DMS153 treated with DMSO at 0.1 percent for 48 hours (cell line): ENCODE data around the gene CALR3.
"Not testable (repeated sequence)": the region's sequence is repeated elsewhere in the genome, so short reads cannot be mapped to it uniquely, and the experiment has no call there.

Source experiments
- DNase-seq: peaks from one replicate; lab custom pipeline; 2025; ENCODE audit not compliant: unreplicated experiment; lab: John Stamatoyannopoulos, UW

CALR3 gene, protein sequence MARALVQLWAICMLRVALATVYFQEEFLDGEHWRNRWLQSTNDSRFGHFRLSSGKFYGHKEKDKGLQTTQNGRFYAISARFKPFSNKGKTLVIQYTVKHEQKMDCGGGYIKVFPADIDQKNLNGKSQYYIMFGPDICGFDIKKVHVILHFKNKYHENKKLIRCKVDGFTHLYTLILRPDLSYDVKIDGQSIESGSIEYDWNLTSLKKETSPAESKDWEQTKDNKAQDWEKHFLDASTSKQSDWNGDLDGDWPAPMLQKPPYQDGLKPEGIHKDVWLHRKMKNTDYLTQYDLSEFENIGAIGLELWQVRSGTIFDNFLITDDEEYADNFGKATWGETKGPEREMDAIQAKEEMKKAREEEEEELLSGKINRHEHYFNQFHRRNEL

DNA sequence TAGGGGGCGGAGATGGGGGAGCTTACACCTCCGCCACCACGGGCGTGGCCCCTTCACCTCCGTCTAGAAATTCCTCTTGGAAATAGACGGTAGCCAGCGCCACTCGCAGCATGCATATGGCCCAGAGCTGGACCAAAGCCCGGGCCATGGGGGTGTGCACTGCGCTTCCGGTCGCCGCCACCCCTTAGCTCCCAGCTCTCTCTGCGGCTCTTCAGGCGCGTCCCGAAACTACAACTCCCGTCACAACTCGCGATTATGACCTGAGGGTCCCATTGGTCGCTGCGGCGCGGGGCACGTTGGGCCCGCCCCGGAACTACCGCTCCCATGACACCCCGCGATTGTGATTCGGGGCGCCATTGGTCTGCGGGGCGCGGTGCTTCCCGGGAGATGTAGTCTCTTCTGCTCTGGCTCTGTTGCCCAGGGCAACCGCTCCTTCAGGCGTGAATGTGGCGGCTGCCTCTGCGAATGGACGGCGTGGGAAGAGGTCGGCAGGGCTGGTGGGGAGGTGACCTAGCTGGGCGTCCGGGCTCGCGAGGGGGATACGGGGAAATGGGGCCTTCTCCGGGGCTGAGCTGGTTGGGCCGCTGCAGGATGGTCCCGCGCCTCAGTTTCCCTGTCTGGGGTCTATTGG lies at the start of gene CALR3, which contains the start of gene C19orf44:
Gene CALR3, minus strand, starts transcription at position 186 of the 631 bp plus-strand sequence. Its CDS starts 38 bp downstream, at position 148.
Gene C19orf44, plus strand, starts transcription at position 413 of the 631 bp plus-strand sequence. CDS start 4,399 bp downstream, outside the sequence.
- DNase-seq, result peak; percentile 96

DNA sequence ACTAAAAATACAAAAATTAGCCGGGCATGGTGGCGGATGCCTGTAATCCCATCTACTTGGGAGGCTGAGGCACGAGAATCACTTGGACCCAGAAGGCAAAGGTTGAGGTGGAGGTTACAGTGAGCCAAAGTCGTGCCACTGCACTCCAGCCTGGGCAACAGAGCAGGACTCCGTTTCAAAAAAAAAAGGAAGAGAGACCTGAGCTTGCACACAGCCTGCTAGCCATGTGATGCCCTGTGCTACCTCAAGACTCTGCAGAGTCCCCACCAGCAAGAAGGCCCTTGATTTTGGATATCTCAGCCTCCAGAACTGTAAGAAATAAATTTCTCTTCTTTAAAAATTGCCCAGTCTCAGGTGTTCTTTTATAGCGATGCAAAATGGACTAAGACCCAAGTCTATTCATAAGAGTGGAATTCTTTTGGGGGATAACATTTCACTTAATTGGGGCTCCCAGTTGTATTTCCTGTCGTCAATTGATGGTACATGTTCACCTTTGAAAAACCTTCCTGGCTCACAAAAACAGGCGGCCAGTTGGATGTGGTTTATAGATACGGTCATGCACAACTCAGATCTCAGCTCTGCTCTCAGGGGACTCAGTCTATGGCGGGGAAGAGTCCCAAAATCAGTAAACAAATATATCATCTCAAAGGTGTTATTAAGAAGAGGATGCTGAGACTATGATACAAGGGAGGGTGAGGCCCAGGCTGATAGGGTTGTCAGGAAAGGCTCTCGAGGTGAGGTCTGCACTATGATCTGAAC lies 48.7 kb upstream of the CALR3 start:
- no peak for DNase-seq

DNA sequence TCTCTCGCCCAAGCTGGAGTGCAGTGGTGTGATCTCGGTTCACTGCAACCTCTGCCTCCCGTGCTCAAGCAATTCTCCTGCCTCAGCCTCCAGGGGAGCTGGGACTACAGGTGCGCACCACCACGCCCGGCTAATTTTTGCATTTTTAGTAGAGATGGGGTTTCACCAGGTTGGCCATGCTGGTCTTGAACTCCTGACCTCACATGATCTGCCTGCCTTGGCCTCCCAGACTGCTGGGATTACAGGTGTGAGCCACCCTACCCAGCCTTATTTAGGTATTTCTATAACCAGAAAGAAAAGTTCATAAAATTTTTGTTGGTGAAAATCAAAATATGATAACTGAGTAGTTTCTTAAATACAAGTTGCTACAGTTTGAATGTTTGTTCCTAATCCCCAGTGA lies 47.8 kb upstream of the CALR3 start:
- not testable (repeated sequence) for DNase-seq

DNA sequence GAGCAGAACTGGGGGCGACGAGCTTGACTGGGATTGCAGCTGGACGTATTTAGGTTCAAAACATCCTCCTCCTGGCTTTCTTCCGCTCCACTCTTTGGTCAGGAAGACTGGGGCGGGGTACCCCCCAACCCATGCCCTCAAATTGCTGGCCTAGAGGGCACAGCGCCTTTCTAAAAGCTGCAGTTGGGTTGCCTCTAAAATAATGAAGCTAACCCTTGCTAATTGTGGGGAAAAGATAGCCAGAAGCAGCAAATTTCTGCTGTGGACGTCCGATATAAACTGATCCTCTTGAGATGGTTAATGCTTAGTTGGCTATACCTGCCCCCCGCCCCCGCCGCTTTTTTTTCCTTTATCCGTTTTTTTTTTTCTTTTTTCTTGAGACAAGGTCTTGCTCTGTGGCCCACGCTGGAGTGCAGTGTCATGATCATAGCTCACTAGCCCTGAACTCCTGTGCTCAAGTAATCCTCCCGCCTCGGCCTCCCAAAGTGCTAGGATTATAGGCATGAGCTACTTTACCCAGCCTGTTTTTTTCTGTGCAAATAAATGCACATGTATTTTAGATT lies 47.0 kb upstream of the CALR3 start:
- no peak for DNase-seq

DNA sequence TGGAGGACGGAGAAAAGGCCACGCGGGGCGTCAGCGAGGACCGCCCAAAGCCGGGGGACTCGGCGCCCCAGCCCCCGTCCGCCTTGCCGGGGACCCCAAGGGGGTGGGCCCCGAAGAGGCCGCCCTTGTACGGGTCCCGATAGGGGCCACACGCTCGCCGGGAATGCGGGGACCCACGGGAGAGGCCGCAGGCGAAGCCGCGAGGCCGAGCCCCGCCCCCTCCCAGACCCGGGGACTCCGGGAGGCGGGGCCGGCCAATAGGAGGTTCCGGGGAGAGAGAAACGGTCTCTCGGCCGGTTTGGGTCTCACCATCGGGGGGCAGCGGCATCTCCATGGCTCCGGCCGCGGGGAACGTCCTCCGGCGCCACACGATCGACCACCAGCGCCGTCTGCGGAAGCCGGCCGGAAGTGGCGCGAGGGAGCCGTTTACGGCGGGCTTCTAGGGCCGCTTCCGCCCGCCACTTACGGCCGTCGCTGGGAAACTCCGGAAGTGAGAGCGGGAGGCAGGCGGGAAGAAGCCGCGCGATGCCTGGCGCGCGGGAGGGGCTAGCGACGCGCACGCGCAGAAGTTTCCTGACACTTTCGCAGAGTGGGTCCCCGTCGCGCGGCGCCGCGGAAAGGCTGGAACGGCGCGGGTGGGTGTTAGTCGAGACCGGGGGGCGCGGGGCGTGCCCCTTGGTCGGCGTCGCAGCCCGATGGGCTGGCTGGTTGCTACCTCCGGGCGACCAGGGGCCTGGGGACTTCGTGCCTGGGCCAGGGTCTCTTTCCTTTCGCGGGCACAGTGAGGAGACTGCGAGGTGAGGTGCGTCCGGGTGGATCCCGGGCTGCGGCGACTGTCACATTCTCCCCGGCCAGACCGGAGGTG lies 46.3 kb upstream of the CALR3 start, which contains the start of gene CHERP:
Gene CHERP, minus strand, starts transcription at position 393 of the 865 bp plus-strand sequence. Its CDS starts 59 bp downstream, at position 334.
- peak; percentile 93 for DNase-seq

DNA sequence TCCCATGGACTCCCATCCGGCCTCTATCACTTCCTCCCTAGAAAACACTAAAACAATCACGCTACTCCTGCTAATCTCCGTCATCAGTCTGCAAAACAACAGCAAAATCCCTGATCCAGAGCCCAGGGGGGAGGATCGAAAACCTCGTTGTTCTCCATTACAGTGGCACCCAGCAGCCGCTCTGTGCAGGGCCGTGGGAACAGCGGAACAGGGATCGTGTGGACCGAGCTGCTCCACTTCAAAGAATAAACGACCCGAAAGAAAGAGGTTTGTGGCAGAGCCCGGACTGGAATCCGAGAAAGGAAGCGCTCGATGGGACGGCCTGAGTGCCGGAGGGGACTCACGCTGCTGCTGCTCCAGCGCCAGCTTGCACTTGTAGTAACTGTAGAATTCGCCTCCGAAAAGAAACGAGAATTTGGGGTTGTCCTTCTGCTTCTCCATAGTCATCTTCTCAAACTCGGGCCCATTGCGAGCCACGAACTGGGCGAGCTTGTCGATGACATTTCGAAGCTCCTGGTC lies 45.6 kb upstream of the CALR3 start:
- DNase-seq, result no peak

DNA sequence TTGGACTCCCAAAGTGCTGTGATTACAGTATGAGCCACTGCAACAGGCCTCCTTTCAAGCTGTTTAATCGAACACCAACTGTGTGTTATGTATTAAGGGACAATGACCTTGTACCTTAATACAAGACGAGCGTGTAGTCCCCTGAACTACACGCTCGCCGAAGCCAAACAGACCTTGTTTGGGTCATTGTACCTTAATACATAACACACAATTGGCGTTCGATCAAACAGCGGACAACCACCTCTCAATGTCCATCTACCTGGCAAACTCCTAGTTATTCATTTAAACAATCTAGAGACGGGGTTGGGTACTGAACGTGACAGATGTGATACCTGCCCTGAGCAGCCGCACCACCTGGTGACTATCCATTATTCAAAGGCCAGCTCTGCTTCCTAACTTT lies 45.0 kb upstream of the CALR3 start:
- DNase-seq, result no peak

DNA sequence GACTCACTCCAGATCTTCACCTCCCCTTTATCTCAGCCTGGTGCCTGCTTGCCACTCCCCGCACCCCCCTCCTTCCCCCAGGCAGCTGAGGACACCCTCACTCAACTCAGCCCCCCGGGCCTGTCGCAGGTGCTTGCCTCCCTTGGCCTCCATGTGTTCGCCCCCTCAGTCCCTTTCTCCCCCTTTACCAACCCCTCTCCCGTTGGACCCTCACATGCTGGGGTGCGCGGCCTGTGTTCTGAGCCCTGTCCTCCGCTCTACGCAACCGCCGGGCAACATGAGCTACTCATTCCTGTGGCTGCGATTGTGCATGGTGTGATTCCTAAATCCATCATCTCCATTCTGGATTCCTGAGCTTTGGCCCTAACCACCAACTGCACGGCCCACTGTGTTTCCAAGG lies 41.1 kb upstream of the CALR3 start:
- DNase-seq, result no peak

DNA sequence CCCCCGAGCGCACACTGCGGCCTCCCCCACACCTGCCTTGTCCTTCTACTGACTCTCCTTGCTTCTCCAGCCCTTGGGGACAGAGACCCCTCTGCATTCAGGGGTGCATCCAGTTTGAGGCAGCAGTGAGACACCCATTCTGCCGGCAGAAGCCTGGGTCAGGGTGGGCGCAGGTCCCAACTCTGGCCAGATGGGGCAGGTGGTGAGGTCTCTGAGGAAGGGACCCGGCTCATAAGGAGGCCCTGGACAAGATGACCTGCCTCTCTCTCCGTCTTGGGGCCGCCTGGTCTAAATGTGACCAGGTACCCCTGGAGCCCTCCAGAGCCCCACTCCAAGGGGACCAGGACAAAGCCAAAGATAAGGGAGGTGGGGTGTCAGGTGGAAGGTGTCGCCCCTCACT lies 40.2 kb upstream of the CALR3 start:
- no peak for DNase-seq

DNA sequence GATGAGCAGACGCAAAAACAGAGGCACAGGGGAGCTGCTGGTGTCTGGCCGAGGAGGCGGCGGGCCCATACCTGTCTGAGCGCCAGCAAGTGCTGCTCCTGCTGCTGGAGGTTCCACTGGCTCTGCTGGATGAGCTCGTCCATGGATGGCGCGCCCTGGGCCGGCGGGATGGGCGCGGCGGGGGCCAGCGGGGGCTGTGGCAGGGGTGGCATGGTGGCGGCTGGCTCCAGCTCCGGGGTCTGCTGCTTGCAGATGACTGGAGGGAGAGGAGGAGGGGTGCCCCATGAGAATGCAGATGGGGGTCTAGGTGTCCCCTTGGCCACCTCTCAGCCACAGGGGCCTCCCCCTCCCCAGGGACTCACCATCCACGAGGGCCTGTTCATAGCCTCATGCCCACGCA lies 39.4 kb upstream of the CALR3 start:
- DNase-seq, result no peak

DNA sequence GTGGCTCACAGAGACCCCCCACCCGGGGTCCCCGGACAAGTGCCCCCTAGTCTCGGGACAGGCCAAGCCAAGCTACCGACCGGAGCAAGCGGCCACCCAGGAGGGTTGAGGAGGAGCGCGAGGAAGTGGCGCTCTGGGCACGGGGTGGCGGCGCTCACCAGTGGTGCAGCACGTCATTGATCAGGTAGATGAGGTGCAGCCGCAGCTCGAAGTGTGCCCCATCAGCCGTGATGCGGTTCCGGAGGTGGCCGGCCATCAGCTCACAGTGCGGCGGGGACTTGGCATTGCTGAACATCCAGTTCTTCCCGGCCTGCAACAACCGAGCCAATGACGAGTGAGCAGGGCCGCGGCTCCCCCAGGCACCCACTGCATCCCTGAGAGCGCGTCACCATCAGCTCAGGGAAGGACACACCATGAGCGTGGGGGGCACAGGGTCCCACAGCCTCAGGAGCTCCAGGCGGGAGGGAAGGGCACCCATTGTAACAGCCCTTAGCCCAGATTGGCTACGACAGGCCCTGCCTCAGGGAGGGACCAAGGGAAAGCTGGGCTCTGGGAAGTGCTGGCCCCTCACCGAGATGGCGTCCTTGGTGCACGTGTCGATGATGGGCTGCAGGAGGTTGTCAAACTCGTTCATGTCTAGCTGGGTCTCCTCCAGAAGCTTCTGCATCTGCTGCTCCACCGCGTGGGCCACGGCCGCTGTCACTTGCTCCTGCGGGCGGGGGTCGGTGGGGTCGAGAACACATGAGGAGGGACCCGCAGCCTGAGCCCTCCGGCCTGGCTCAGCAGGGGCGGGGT lies 36.7 kb upstream of the CALR3 start:
- no peak for DNase-seq

DNA sequence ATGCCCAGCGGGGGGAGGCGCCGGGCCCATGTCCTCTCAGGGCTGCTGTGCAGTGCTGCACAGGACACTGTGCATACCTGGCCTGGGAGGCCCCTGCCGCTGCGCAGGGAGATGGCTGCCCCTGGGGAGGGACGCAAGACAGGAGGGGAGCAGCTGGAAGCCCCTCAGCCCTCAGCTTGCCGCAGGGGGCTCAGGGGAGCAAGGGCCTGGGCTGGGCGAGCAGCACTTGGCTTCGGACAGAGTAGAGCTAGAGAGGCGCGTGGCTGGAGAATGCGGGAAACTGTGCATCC lies 35.4 kb upstream of the CALR3 start:
- DNase-seq, result no peak

DNA sequence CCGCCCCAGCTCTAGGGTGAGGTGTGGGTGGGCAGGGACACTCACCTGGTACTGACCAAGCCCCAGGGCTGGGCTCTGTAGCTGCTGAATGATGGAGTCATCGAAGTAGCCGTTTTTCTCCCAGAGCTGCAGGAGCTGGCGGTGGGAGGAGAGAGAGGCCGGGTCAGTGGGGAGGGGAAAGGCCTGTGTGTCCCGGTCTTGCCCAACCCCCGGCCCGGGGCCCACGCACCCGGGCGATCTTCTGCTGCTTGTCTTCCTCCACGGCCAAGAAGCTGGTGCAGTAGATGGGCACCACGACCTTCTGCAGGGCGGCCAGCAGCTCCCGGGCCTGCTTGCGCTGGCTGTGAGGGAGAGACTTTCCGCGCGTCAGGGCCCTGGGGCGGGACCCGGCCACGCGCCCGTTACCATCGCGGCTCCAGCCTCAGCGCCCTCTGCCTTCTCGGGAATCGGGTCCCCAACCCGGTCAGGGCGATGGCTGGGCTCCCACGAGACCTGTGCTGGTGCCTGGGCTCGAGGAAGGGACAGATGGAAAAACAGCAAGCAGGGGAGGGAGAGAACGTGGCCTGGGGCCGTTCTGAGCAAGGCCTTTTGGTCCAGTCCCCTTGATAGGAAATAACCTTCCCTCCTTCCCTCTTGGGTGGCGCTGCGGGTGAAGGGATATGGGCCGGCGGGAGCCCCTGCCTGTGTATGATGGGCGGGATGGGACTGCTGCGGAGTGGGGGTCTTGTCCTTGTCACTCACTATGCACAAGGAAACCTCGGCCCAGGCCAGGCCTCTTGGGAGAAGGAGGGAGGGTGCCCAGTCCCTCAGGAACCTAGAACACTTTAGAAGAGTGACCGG lies 34.8 kb upstream of the CALR3 start:
- DNase-seq, result no peak

DNA sequence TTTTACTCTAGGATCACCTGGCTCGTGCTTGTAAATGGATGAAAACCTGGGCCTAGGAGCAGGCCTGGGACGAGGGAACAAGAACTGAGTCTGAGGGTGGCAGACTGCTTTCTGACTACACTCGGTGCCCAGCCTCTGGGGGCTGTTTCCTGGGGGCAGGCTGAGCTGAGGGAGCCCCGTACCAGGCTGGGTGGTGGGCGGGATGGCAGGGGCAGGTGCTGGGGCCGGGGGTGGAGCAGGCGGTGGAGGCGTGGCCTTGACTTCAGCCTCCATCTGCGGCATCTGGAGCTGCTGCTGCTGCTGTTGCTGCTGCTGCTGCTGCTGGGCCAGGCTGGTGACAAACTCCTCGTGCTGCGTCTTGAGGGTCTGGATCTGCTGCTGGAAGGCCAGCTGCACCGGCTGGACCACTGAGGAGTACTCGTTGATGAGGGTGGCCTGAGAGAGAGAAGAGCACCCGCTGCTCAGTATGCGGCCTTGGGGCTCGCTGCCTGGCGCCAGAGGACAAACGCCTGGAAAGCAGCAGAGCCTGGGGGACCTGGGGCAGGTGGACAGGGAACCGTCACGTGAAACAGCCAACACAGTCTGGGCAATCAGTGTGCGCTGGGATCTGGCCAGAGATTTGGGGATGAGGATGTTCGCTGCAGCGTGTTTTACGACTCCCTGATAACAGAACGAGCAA lies 33.6 kb upstream of the CALR3 start:
- DNase-seq, result no peak

DNA sequence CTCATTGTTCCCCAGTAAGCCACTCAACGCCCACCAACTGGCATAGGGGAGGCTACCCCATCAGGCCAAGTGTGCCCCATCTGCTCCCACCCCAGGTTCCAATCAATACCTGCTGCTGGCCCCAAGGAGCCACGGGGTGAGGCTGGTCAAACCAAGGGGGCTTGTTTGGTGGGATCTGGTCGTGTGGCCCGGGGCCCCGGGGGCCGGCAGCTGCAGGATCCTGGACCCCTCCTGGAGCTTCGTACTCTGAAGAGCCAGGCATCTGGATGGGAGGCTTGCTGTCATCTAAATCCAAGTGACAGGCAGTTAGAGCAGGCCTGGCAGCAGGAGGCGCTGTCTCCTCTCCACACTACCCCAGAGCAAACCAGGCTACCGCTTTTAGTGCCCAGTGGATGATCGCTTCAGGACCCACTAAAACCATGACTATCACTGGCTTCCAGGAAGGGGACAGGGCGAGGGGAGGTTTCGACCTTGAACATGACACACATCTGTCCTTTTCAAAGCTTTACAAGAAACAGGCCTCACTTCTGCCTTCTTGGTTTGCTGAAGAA lies 32.1 kb upstream of the CALR3 start:
- no peak for DNase-seq

DNA sequence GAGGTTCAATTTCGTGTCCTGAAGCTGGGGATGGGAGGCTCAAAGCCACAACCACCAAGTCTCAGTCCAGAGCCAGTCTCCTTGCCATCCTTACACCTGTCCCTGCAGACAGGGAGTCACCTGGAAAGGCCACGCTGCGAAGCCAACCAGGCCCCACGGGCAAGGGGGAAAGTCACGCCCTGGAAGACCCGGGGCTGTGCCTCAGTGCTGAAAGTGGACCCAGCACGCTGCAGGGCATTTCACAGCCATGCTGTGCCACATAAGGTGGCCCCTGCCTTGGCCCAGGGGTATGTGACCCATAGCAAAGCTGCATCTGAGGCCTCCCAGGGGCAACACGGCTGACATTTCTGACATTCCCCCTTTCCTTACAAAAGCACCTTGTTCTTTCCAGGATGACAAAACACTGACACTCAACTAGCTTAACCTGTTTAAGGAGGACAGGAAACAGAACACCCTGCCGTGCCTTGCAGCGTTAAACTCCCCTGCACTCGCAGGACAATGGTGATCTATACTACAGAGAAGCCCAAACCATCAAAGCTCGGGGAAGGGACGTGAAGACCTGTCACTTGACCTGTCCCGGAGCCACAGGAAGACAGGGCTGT lies 31.5 kb upstream of the CALR3 start:
- DNase-seq, result no peak

DNA sequence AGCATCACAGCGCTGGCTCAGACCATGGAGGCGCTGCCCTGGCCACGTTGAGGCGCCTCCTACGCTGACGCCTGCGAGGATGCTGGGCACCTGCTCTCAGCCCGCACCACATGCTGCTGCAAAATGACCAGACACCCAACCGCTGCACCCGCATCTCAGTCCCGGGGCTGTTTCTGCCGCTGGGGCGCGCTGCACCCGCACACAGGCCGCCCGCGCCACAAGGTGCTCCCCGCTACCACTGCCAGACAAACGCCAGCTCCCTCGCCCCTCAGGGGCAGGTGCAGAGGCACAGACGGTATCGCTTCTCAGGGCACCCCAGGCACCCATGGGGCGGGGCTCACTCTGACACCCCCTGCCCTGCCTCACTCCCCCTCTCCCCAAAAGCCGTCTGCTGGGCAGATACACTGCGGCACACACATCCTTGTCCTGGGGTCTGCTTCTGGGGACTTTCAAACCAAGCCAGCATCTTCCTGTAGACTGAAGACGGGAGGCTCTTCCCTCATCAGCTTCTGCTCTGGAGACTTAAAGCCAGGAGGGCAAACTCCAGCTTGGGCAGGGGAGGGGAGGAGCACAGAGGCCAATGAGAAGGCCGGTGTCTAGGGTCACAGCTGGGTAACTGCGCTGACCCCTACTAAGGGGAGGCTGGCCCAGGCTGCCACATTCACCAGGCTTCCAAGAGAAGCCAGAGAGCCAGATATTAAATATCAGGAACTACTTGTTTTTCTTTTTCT lies 29.9 kb upstream of the CALR3 start:
- DNase-seq, result no peak
